Activated CD8-positive, alpha-beta T cell treated with anti-CD3 and anti-CD28 coated beads for 36 hours (primary cell): Measurements from ENCODE around the gene DNM3. TPM values are rescaled to one million over a fixed set of nuclear protein-coding genes. Genes with fewer than 3 reads are reported as not detected.

ENCODE experiments used
- ATAC-seq: fragments of 200-7000 bp; cut with Tn5 transposase; one replicate; pipeline ENCODE4 v1.10.0; 2021; ENCODE audit warnings: mild to moderate bottlenecking, moderate library complexity
- CTCF ChIA-PET: fragments of 350-600 bp; sonication (Branson Sonifier 250); formaldehyde crosslinking; loops from one replicate; lab custom pipeline; 2021; ENCODE audit warnings: antibody characterized with exemption; lab: Charles Lee
- POLR2A ChIA-PET: fragments of 350-600 bp; sonication (Branson Sonifier 250); formaldehyde crosslinking; loops from one replicate; lab custom pipeline; 2021; ENCODE audit warnings: antibody characterized with exemption; lab: Charles Lee
- DNase-seq: peaks from one replicate; pipeline ENCODE4 v3.0.0-alpha.2; 2020
- H3K27ac Mint-ChIP-seq: one replicate; pipeline ENCODE4 v1.8.0; 2021; ENCODE audit warnings: mild to moderate bottlenecking, mixed read lengths
- H3K27me3 Mint-ChIP-seq: one replicate; pipeline ENCODE4 v1.8.0; 2021; ENCODE audit warnings: mixed read lengths
- H3K36me3 Mint-ChIP-seq: one replicate; pipeline ENCODE4 v1.8.0; 2021; ENCODE audit warnings: low read depth, mixed read lengths
- H3K4me1 Mint-ChIP-seq: one replicate; pipeline ENCODE4 v1.8.0; 2021; ENCODE audit warnings: low read depth, mixed read lengths
- H3K4me3 Mint-ChIP-seq: one replicate; pipeline ENCODE4 v1.8.0; 2021; ENCODE audit warnings: mild to moderate bottlenecking, moderate library complexity, mixed read lengths
- H3K9me3 Mint-ChIP-seq: one replicate; pipeline ENCODE4 v1.8.0; 2021; ENCODE audit warnings: mixed read lengths
- CTCF ChIP-seq: fragments of 200-600 bp; IDR thresholded peaks from one replicate; pipeline ENCODE4 v1.8.0; 2022; ENCODE audit warnings: antibody characterized with exemption, mild to moderate bottlenecking
- intact Hi-C: fragments of 100-400 bp; cut with micrococcal nuclease; formaldehyde crosslinking; loops from one replicate; pipeline ENCODE4 v1.10.0; 2022
- total RNA-seq, 2 experiments: library from RNA; stranded (reverse); gene quantifications; one replicate each; pipeline ENCODE4 v1.2.3, GENCODE V29; 2021

The DNM3 gene
- total RNA-seq, 2 experiments from 2014 or later, result 0.58 to 1.1 TPM

DNA sequence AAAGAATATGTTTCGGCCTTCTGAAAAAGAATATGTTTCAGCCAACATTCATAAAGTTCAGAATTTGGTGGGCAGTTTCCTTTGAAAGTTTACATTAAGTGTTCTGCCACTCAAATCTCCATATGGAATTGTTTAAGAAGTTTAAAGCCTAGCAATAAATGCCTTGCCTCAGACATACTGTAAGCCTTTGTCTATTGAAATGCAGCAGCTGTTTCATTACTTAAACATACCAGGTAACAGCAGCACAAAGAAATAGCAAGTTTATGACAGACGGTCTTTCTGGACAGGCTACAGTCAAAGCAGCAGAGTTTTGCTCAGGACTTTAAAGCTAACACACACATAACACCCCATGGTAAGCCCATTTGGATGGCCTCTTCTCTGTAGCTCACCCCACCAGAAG is 540.6 kb downstream of the DNM3 start:
- no peaks in the 10 kb centered on the region for H3K36me3 Mint-ChIP-seq
- intact Hi-C loops, result loop anchor here (2.0 kb wide), 1 partner anchor 23 kb away; no protein-coding TSS in a partner anchor
- no peaks in the 10 kb centered on the region for H3K27me3 Mint-ChIP-seq
- DNase-seq (no peak), ATAC-seq (no peak)
- CTCF ChIA-PET, result interaction anchor here (0.6 to 2.3 kb wide), 6 partner anchors 9 to 379 kb away, joined by 3 to 13 read pairs (median 4); no protein-coding TSS in a partner anchor
- H3K4me3 Mint-ChIP-seq, result no peak overlapping the region
- H3K4me1 Mint-ChIP-seq, result peaks cover 26% of the 10 kb centered on the region
- no peak for TF ChIP-seq CTCF
- H3K9me3 Mint-ChIP-seq, result no peaks in the 10 kb centered on the region
- POLR2A ChIA-PET, result interaction anchor here (1.3 kb wide), 1 partner anchor 23 kb away, joined by 5 read pairs; no protein-coding TSS in a partner anchor
- H3K27ac Mint-ChIP-seq, result no peak overlapping the region

- no peak for DNase-seq
- Mint-ChIP-seq H3K9me3 (no peaks in the 10 kb centered on the region), H3K36me3 (no peaks in the 10 kb centered on the region), H3K4me1 (peaks cover 26% of the 10 kb centered on the region), H3K27ac (no peak overlapping the region), H3K4me3 (no peak overlapping the region), H3K27me3 (no peaks in the 10 kb centered on the region)
- intact Hi-C loops, result no loop called here
- CTCF ChIA-PET, result interaction anchor here (0.6 to 2.3 kb wide), 4 partner anchors 8 to 380 kb away, joined by 3 to 13 read pairs (median 4); no protein-coding TSS in a partner anchor
- TF ChIP-seq CTCF, result no peak
- POLR2A ChIA-PET, result interaction anchor here (1.3 kb wide), 1 partner anchor 24 kb away, joined by 5 read pairs; no protein-coding TSS in a partner anchor
- no peak for ATAC-seq
Measured at GRCh38 chr1:172382406-172382805, 541.1 kb downstream of the DNM3 start.

GRCh38 chr1:172382990-172383389 is 541.7 kb downstream of the DNM3 start:
- POLR2A ChIA-PET, result no interaction called here
- Mint-ChIP-seq H3K27me3 (no peaks in the 10 kb centered on the region), H3K4me1 (peaks cover 26% of the 10 kb centered on the region), H3K4me3 (no peak overlapping the region), H3K9me3 (no peaks in the 10 kb centered on the region), H3K27ac (no peak overlapping the region), H3K36me3 (no peaks in the 10 kb centered on the region)
- CTCF ChIA-PET, result interaction anchor here (2.0 kb wide), 1 partner anchor 380 kb away, joined by 4 read pairs; no protein-coding TSS in a partner anchor
- no peak for DNase-seq
- ATAC-seq, result no peak
- no peak for TF ChIP-seq CTCF
- intact Hi-C loops, result no loop called here

GRCh38 chr1:172383536-172383935 is 542.2 kb downstream of the DNM3 start:
- intact Hi-C loops, result no loop called here
- CTCF ChIA-PET, result interaction anchor here (0.7 to 2.0 kb wide), 3 partner anchors 25 to 381 kb away, joined by 3 to 4 read pairs (median 3); no protein-coding TSS in a partner anchor
- H3K4me3 Mint-ChIP-seq, result no peak overlapping the region

More at GRCh38 chr1:172383536-172383935, 542.2 kb downstream of the DNM3 start:
- Mint-ChIP-seq H3K27me3 (no peaks in the 10 kb centered on the region), H3K9me3 (no peaks in the 10 kb centered on the region), H3K27ac (no peak overlapping the region), H3K4me1 (peaks cover 24% of the 10 kb centered on the region), H3K36me3 (no peaks in the 10 kb centered on the region)
- POLR2A ChIA-PET, result no interaction called here
- no peak for ATAC-seq
- DNase-seq, result no peak
- no peak for TF ChIP-seq CTCF
